Stimulated activated naive B cell treated with anti-CD40 and anti-IgM and Interleukin-4, amounts not matched to agents 10 μg/mL and 1 μg/mL and 100 μg/mL, for 72 hours (primary cell): ENCODE measurements around the gene MFAP3.

Source experiments
- ATAC-seq, 2 donors: fragments of 150-1000 bp; cut with Tn5 transposase; replicated peaks; 2 replicates each; pipeline ENCODE4 v1.10.0; 2021; ENCODE audit warnings: moderate library complexity in 1 of 2
- DNase-seq: peaks from one replicate; pipeline ENCODE4 v3.0.0; 2021
- H3K27ac Mint-ChIP-seq: one replicate; pipeline ENCODE4 v1.8.0; 2022; ENCODE audit warnings: mild to moderate bottlenecking, mixed read lengths
- H3K27me3 Mint-ChIP-seq, 2 donors: one replicate each; pipeline ENCODE4 v1.8.0; 2022; ENCODE audit warnings: mixed read lengths in 2 of 2
- H3K36me3 Mint-ChIP-seq, 2 donors: one replicate each; pipeline ENCODE4 v1.8.0; 2022; ENCODE audit warnings: mixed read lengths in 2 of 2, mild to moderate bottlenecking in 1 of 2
- H3K4me1 Mint-ChIP-seq, 2 donors: one replicate each; pipeline ENCODE4 v1.8.0; 2022; ENCODE audit warnings: mixed read lengths in 2 of 2, mild to moderate bottlenecking in 1 of 2
- H3K4me3 Mint-ChIP-seq, 2 donors: one replicate each; pipeline ENCODE4 v1.8.0; 2022; ENCODE audit warnings: mild to moderate bottlenecking in 2 of 2, mixed read lengths in 2 of 2, moderate library complexity in 1 of 2
- H3K9me3 Mint-ChIP-seq, 2 donors: one replicate each; pipeline ENCODE4 v1.8.0; 2022; ENCODE audit warnings: mixed read lengths in 2 of 2, mild to moderate bottlenecking in 1 of 2

The MFAP3 gene

GRCh38 chr5:154034944-154035343 is 3.8 kb upstream of the MFAP3 start:
- no peak for DNase-seq
- peaks cover 20 to 37% of the 10 kb centered on the region in 2 donors for H3K36me3 Mint-ChIP-seq
- H3K4me3 Mint-ChIP-seq: no peak overlapping the region
- peaks cover 14% of the 10 kb centered on the region in 2 donors for H3K4me1 Mint-ChIP-seq
- H3K27me3 Mint-ChIP-seq: no peaks in the 10 kb centered on the region
- H3K9me3 Mint-ChIP-seq: no peaks in the 10 kb centered on the region
- no peak overlapping the region for H3K27ac Mint-ChIP-seq
- no peak for ATAC-seq

GRCh38 chr5:154038261-154038706 is 483 bp upstream of the MFAP3 start:
- Mint-ChIP-seq H3K27ac (peak overlapping the region; percentile 97), H3K9me3 (no peaks in the 10 kb centered on the region), H3K4me1 (peaks cover 21 to 35% of the 10 kb centered on the region in 2 donors), H3K27me3 (no peaks in the 10 kb centered on the region), H3K4me3 (peak overlapping the region; percentile 95 to 97), H3K36me3 (peaks cover 3 to 21% of the 10 kb centered on the region in 2 donors)
- no peak for DNase-seq
- ATAC-seq: peak; percentile 71 to 72

- H3K4me1 Mint-ChIP-seq: peaks cover 21 to 35% of the 10 kb centered on the region in 2 donors
- ATAC-seq (no peak), DNase-seq (no peak)
- H3K9me3 Mint-ChIP-seq: no peaks in the 10 kb centered on the region
- peaks cover 3 to 20% of the 10 kb centered on the region in 2 donors for H3K36me3 Mint-ChIP-seq
- H3K27me3 Mint-ChIP-seq: no peaks in the 10 kb centered on the region
- peak overlapping the region; percentile 95 to 97 for H3K4me3 Mint-ChIP-seq
- peak overlapping the region; percentile 97 for H3K27ac Mint-ChIP-seq
Measured at GRCh38 chr5:154039458-154039829, 677 bp downstream of the MFAP3 start.

GRCh38 chr5:154042766-154043165 is 4.0 kb downstream of the MFAP3 start:
- no peaks in the 10 kb centered on the region for H3K9me3 Mint-ChIP-seq
- H3K4me3 Mint-ChIP-seq: no peak overlapping the region
- ATAC-seq: no peak
- no peaks in the 10 kb centered on the region for H3K27me3 Mint-ChIP-seq
- peaks cover 13 to 27% of the 10 kb centered on the region in 2 donors for H3K36me3 Mint-ChIP-seq
- DNase-seq: no peak
- H3K27ac Mint-ChIP-seq: no peak overlapping the region
- H3K4me1 Mint-ChIP-seq: peaks cover 24 to 45% of the 10 kb centered on the region in 2 donors

GRCh38 chr5:154044099-154044498 is 5.3 kb downstream of the MFAP3 start:
- no peak overlapping the region for H3K27ac Mint-ChIP-seq

GRCh38 chr5:154044581-154044980 is 5.8 kb downstream of the MFAP3 start:
- DNase-seq: no peak
- peaks cover 19 to 33% of the 10 kb centered on the region in 2 donors for H3K4me1 Mint-ChIP-seq
- no peaks in the 10 kb centered on the region for H3K9me3 Mint-ChIP-seq
- H3K27me3 Mint-ChIP-seq: no peaks in the 10 kb centered on the region
- peaks cover 14 to 27% of the 10 kb centered on the region in 2 donors for H3K36me3 Mint-ChIP-seq
- H3K27ac Mint-ChIP-seq: no peak overlapping the region
- H3K4me3 Mint-ChIP-seq: no peak overlapping the region
- no peak for ATAC-seq

More at GRCh38 chr5:154044099-154044498, 5.3 kb downstream of the MFAP3 start:
- no peaks in the 10 kb centered on the region for H3K9me3 Mint-ChIP-seq
- H3K4me3 Mint-ChIP-seq: no peak overlapping the region
- peaks cover 12 to 24% of the 10 kb centered on the region in 2 donors for H3K36me3 Mint-ChIP-seq
- H3K27me3 Mint-ChIP-seq: no peaks in the 10 kb centered on the region
- H3K4me1 Mint-ChIP-seq: peaks cover 21 to 38% of the 10 kb centered on the region in 2 donors
- ATAC-seq: no peak
- DNase-seq: no peak

GRCh38 chr5:154046486-154046885 is 7.7 kb downstream of the MFAP3 start:
- peaks cover 13 to 25% of the 10 kb centered on the region in 2 donors for H3K4me1 Mint-ChIP-seq
- no peaks in the 10 kb centered on the region for H3K27me3 Mint-ChIP-seq
- no peak overlapping the region for H3K4me3 Mint-ChIP-seq
- DNase-seq: no peak
- H3K27ac Mint-ChIP-seq: no peak overlapping the region
- H3K36me3 Mint-ChIP-seq: peaks cover 17 to 30% of the 10 kb centered on the region in 2 donors
- no peak for ATAC-seq
- H3K9me3 Mint-ChIP-seq: no peaks in the 10 kb centered on the region

GRCh38 chr5:154047324-154047723 is 8.6 kb downstream of the MFAP3 start:
- Mint-ChIP-seq H3K4me3 (no peak overlapping the region), H3K4me1 (peaks cover 10 to 17% of the 10 kb centered on the region in 2 donors), H3K9me3 (no peaks in the 10 kb centered on the region), H3K27me3 (no peaks in the 10 kb centered on the region), H3K36me3 (peaks cover 17 to 29% of the 10 kb centered on the region in 2 donors), H3K27ac (no peak overlapping the region)
- ATAC-seq: no peak
- no peak for DNase-seq

- H3K4me1 Mint-ChIP-seq: peaks cover 11 to 12% of the 10 kb centered on the region in 2 donors
- H3K9me3 Mint-ChIP-seq: no peaks in the 10 kb centered on the region
- no peaks in the 10 kb centered on the region for H3K27me3 Mint-ChIP-seq
- H3K36me3 Mint-ChIP-seq: peaks cover 22 to 43% of the 10 kb centered on the region in 2 donors
- DNase-seq (no peak), ATAC-seq (no peak)
- H3K27ac Mint-ChIP-seq: no peak overlapping the region
- H3K4me3 Mint-ChIP-seq: no peak overlapping the region
Measured at GRCh38 chr5:154049636-154050035, 10.9 kb downstream of the MFAP3 start.

- H3K4me1 Mint-ChIP-seq: peaks cover 7 to 10% of the 10 kb centered on the region in 2 donors
- peaks cover 18 to 45% of the 10 kb centered on the region in 2 donors for H3K36me3 Mint-ChIP-seq
- H3K27me3 Mint-ChIP-seq: no peaks in the 10 kb centered on the region
- no peak overlapping the region for H3K27ac Mint-ChIP-seq
- H3K4me3 Mint-ChIP-seq: no peak overlapping the region
- no peak for ATAC-seq
- H3K9me3 Mint-ChIP-seq: no peaks in the 10 kb centered on the region
- DNase-seq: no peak
Measured at GRCh38 chr5:154053468-154053867, 14.7 kb downstream of the MFAP3 start.

GRCh38 chr5:154055201-154055600 is 16.4 kb downstream of the MFAP3 start:
- no peaks in the 10 kb centered on the region for H3K9me3 Mint-ChIP-seq
- no peak overlapping the region for H3K27ac Mint-ChIP-seq
- DNase-seq: no peak

GRCh38 chr5:154058055-154059038 is 19.6 kb downstream of the MFAP3 start:
- Mint-ChIP-seq H3K27ac (no peak overlapping the region), H3K36me3 (peaks cover 12 to 42% of the 10 kb centered on the region in 2 donors), H3K4me1 (peaks cover 20 to 25% of the 10 kb centered on the region in 2 donors), H3K9me3 (no peaks in the 10 kb centered on the region), H3K27me3 (no peaks in the 10 kb centered on the region), H3K4me3 (no peak overlapping the region)
- ATAC-seq: peak; percentile 58 to 63
- no peak for DNase-seq

More at GRCh38 chr5:154055201-154055600, 16.4 kb downstream of the MFAP3 start:
- Mint-ChIP-seq H3K4me3 (no peak overlapping the region), H3K36me3 (peaks cover 15 to 47% of the 10 kb centered on the region in 2 donors), H3K27me3 (no peaks in the 10 kb centered on the region), H3K4me1 (peaks cover 22 to 25% of the 10 kb centered on the region in 2 donors)
- ATAC-seq: no peak

GRCh38 chr5:154059039-154059430 is 20.3 kb downstream of the MFAP3 start:
- peak in 1 of 2 donors; percentile 29 for ATAC-seq
- Mint-ChIP-seq H3K4me3 (no peak overlapping the region), H3K27ac (no peak overlapping the region)

GRCh38 chr5:154059583-154059982 is 20.8 kb downstream of the MFAP3 start:
- Mint-ChIP-seq H3K36me3 (peaks cover 11 to 33% of the 10 kb centered on the region in 2 donors), H3K27ac (no peak overlapping the region), H3K4me3 (peak overlapping the region in 1 of 2 donors; percentile 8), H3K27me3 (no peaks in the 10 kb centered on the region), H3K9me3 (no peaks in the 10 kb centered on the region), H3K4me1 (peaks cover 20 to 25% of the 10 kb centered on the region in 2 donors)
- no peak for DNase-seq
- no peak for ATAC-seq

More at GRCh38 chr5:154059039-154059430, 20.3 kb downstream of the MFAP3 start:
- peaks cover 20 to 25% of the 10 kb centered on the region in 2 donors for H3K4me1 Mint-ChIP-seq
- no peaks in the 10 kb centered on the region for H3K27me3 Mint-ChIP-seq
- H3K36me3 Mint-ChIP-seq: peaks cover 12 to 36% of the 10 kb centered on the region in 2 donors
- no peaks in the 10 kb centered on the region for H3K9me3 Mint-ChIP-seq
- no peak for DNase-seq
